COLO829 (cell line): ENCODE data around the gene SLC22A4.

Experiments
- DNase-seq: peaks from one replicate; pipeline ENCODE4 v3.0.0; 2012; ENCODE audit warnings: low spot score

The SLC22A4 gene

GRCh38 chr5:132262882-132263547 is 31.2 kb upstream of the SLC22A4 start:
- no peak for DNase-seq

GRCh38 chr5:132263548-132264261 is 30.5 kb upstream of the SLC22A4 start:
- DNase-seq = no peak

GRCh38 chr5:132264546-132265335 is 29.5 kb upstream of the SLC22A4 start:
- DNase-seq = no peak

GRCh38 chr5:132265336-132266030 is 28.7 kb upstream of the SLC22A4 start:
- no peak for DNase-seq

GRCh38 chr5:132266031-132266835 is 28.0 kb upstream of the SLC22A4 start:
- no peak for DNase-seq

DNA sequence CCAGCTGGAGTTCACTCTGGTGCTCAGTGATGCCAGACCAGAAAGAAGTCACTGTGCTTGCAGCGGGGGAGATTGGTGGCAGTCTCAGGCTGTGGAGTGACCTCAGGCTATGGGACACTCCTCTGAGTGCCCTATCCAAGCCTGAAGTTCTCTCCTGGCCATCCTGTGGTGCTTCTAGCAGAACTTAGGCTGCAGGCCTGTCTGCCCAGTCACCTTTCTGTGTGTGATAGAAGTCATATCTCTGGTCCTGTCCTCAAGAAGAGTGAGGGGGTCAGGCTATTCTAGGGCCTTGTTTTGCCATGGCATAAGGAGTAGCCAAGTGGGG is 27.4 kb upstream of the SLC22A4 start:
- DNase-seq = no peak

DNA sequence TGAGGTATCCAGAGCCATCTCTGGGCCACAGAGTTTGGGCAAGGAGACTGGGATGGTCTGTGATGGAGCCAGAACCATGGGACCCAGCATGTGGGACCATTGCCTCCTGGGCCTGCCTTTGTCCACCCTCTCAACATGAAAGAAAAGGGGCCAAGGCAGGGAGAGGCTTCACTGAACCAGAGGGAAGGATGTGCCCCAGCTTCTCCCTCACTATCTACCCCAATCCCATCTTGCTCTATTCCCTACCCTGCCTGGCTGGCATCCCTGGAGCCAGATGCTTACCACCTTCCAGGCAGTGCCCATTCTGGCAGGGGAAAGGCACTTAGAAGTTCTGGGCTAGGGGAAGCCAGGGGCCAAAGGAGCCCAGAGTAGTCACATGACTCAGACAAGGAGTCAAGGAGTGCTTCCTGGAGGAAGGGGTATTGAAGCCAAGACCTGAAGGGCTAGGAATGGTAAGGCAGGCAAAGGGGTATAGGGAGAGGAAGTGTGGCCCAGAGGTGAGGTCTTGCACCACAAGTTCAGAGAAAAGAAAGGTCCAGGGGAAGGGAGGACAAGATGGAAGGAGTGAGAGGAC is 26.9 kb upstream of the SLC22A4 start:
- no peak for DNase-seq

DNA sequence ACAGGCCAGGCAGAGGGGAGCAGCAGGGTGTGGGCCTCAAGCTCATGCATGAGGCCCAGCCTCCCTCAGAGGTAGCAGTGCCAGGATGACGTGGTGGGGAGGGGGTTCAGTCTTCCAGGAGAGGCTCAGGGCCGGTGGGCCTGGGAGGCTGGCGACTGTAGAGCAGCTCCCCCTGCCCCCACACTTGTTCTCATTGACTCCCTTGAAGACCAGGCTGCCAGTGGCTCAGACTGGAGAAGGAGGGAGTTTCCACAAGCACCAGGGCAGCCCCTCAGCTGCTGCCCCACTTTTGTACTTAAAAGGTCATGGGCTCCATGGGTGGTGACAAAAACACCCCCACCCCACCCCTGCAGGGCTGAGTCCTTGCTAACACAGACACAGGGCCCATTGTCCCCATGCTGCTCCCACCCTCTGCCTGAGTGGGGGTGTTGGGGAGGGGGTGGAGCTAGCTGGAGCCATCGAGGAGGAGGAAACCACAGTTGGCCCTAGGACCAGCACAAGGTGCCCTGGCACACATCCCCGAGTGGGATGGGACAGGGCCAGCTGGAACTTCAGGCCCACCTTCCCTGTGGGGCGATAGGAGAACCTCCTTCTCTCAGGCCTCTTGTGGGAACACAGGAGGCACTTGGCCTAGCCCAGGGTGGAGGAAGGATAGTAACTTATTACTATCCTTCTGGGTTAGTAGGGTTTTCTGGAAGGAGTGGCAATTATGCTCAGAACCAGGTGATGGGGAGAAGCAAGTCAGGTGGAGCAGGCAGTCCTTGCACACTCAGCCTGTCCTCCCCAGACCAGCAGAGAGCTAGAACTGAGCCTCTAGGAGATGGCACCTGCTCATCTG is 26.0 kb upstream of the SLC22A4 start:
- DNase-seq = peak; percentile 79

- no peak for DNase-seq
Measured at GRCh38 chr5:132268769-132269551, 25.2 kb upstream of the SLC22A4 start.

DNA sequence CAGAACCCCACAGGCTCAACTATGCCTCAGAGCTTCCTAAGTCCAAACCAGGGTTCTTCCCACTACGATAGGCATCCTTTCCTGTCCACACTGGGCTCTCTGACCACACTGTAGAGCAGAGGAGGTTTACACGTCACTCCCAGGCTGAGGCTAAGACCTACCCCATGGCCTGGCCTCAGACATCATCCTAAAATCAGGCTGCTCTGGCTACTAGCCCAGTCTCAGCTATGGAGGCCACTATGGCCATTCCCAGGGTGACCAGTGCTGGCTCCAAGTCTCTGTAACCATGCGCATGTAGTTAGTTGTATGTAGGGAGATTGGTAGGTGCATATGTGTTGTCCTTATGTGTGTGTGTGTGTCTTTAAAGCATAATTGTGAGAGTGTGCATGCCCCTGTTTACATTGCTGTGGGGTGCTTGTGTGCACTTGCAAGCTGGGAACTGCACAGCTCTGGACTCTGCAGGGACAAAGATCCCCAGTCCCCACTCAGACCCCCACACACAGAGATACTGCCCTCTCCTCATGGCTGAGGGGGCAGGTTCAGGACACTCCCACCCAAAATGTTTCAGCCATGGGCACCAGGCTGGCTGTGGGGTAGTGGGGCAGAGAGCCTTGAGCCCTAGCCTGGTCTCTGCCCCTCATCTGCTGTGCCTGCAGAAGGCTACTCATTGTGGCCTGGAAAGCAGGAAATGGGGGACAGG is 24.4 kb upstream of the SLC22A4 start:
- DNase-seq = no peak

DNA sequence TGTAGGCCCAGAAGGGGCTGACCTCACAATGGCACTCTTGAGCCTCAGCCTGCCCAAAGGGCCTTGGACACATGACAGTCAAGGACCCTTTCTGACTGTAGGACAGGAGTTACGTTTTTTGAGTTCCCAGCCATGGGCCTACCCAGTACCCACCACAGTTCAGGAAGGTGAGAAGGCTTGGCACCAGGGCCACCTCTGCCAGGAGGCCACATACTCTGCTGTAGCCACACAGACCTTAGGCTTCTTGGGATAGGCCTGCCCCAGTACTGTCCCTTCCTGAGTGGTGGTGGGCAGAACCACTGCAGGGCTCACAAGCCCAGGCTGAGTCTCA is 23.9 kb upstream of the SLC22A4 start:
- no peak for DNase-seq

DNA sequence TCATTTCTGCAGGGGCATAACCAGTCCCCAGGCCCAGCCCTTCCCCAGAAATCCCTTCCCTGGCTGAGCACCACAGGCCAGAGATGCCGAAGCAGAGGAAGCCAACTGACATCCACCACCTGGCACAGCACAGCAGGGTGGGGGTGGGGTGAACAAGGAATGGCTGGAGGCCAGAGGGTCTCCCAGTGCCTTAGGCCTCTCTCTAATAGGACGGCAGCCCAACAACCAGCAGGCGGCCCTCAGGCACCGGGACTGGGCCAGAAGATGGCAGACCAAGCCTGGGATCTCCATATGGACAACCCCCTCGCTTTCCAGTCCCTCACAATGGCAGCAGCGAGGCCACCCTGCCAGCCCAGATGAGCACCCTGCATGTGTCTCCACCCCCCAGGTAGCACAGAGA is 23.5 kb upstream of the SLC22A4 start:
- DNase-seq = no peak

DNA sequence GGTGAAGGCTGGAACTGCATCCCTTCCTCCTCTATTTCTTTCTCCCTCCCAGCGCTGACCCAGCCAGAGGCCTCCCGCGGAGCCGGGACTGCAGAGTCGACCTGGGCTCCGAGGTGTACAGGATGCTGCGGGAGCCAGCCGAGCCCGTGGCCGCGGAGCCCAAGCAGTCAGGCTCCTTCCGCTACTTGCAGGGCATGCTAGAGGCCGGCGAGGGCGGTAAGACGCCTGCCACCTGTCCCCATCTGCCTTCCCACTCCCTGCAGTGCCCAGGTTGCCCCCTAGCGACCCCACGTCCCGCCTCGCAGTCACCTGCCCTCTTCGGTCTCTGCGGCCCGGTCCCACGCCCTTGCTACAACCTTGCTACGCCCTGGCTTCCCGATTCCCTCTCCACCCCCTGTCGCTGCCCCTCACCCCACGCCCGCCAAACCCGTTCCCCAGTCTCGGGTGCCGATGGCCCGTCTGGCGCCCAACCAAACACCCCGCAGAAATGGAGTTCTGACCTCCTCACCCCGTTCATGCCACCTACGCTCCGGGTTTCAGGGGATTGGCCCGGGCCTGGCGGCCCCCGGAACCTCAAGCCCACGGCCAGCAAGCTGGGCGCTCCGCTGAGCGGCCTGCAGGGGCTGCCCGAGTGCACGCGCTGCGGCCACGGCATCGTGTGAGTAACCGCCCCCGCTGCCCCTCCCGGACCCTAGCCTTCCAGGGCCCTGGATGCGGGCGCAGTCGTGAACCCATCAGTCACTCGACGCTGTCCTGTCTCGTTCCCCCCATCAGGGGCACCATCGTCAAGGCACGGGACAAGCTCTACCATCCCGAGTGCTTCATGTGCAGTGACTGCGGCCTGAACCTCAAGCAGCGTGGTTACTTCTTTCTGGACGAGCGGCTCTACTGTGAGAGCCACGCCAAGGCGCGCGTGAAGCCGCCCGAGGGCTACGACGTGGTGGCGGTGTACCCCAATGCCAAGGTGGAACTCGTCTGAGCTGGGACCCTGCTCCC is 22.6 kb upstream of the SLC22A4 start:
- DNase-seq = no peak

GRCh38 chr5:132272311-132273210 is 21.6 kb upstream of the SLC22A4 start:
- no peak for DNase-seq

DNA sequence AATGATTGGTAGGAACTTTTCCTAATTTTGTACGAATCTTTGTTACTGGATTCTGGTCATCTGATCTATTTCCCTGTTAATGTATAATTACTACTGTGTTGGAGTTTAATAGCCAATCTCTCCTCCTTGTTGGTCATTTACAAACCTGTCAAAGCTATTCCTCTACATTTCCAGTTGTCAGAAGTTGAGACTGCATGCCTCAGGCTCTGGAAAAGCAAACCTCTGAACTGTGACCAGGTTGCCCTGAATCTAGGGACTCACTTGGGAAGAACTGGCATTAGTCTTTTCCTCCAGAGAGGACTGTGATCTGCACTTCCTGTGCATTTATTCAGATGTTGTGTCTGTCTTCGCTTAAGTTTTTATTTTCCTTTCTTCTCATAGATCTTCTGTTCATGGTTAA is 20.6 kb upstream of the SLC22A4 start:
- no peak for DNase-seq

GRCh38 chr5:132274050-132274792 is 20.0 kb upstream of the SLC22A4 start:
- no peak for DNase-seq
